ENCODE results near the gene CLMN.

CLMN gene

GRCh38 chr14:95319312-95320077 lies at the start of gene CLMN:
CLMN (minus strand) TSS chr14:95319908; CDS start chr14:95319792, 116 bp downstream.
- DNase-seq (ENCODE audit: low read depth, low spot score), result no peak

- no peak for DNase-seq (ENCODE audit: low read depth, low spot score)
Observed at GRCh38 chr14:95365401-95365800, 45.7 kb upstream of the CLMN start.

- no peak for DNase-seq (ENCODE audit: low read depth, low spot score)
Observed at GRCh38 chr14:95364481-95365209, 44.9 kb upstream of the CLMN start.

GRCh38 chr14:95363468-95363954 lies 43.8 kb upstream of the CLMN start:
- DNase-seq (ENCODE audit: low read depth, low spot score), result no peak

GRCh38 chr14:95362138-95362494 lies 42.4 kb upstream of the CLMN start:
- no peak for DNase-seq (ENCODE audit: low read depth, low spot score)

GRCh38 chr14:95361373-95362137 lies 41.8 kb upstream of the CLMN start:
- DNase-seq (ENCODE audit: low read depth, low spot score), result no peak

- no peak for DNase-seq (ENCODE audit: low read depth, low spot score)
Observed at GRCh38 chr14:95360828-95361227, 41.1 kb upstream of the CLMN start.

GRCh38 chr14:95359994-95360826 lies 40.5 kb upstream of the CLMN start:
- DNase-seq (ENCODE audit: low read depth, low spot score), result no peak

- no peak for DNase-seq (ENCODE audit: low read depth, low spot score)
Observed at GRCh38 chr14:95356245-95356869, 36.6 kb upstream of the CLMN start.

GRCh38 chr14:95355422-95355821 lies 35.7 kb upstream of the CLMN start:
- no peak for DNase-seq (ENCODE audit: low read depth, low spot score)

- no peak for DNase-seq (ENCODE audit: low read depth, low spot score)
Observed at GRCh38 chr14:95354834-95355233, 35.1 kb upstream of the CLMN start.

- no peak for DNase-seq (ENCODE audit: low read depth, low spot score)
Observed at GRCh38 chr14:95353664-95354063, 34.0 kb upstream of the CLMN start.

- no peak for DNase-seq (ENCODE audit: low read depth, low spot score)
Observed at GRCh38 chr14:95353007-95353406, 33.3 kb upstream of the CLMN start.

- no peak for DNase-seq (ENCODE audit: low read depth, low spot score)
Observed at GRCh38 chr14:95352481-95352880, 32.8 kb upstream of the CLMN start.

GRCh38 chr14:95349241-95349640 lies 29.5 kb upstream of the CLMN start:
- no peak for DNase-seq (ENCODE audit: low read depth, low spot score)

GRCh38 chr14:95348395-95349080 lies 28.8 kb upstream of the CLMN start:
- DNase-seq (ENCODE audit: low read depth, low spot score), result no peak

- DNase-seq (ENCODE audit: low read depth, low spot score), result no peak
Observed at GRCh38 chr14:95346820-95347219, 27.1 kb upstream of the CLMN start.

- no peak for DNase-seq (ENCODE audit: low read depth, low spot score)
Observed at GRCh38 chr14:95346266-95346665, 26.6 kb upstream of the CLMN start.

- no peak for DNase-seq (ENCODE audit: low read depth, low spot score)
Observed at GRCh38 chr14:95345032-95345431, 25.3 kb upstream of the CLMN start.

- DNase-seq (ENCODE audit: low read depth, low spot score), result no peak
Observed at GRCh38 chr14:95344536-95344935, 24.8 kb upstream of the CLMN start.
